Body of pancreas (tissue), 4 donors: ENCODE results near the gene UQCRC2. TPM values are rescaled to one million over a fixed set of nuclear protein-coding genes. Genes with fewer than 3 reads are reported as not detected.
A peak's percentile ranks its signal among the peaks of the same experiment; 100 is the strongest.

Source experiments
- ATAC-seq: fragments of 150-250 bp; one replicate; pipeline ENCODE4 v1.9.1; 2016
- DNase-seq, 4 donors: peaks; one replicate each; pipeline ENCODE4 v3.0.0-alpha.2; 2019
- H3K27ac ChIP-seq, 4 donors: fragments of 200-600 bp; sonication (generic); 1 replicate in 3 of 4; 2 replicates in 1 of 4; pipeline versions ENCODE4 v1.5.1 to v1.6.1; 2016 to 2019; ENCODE audit warnings: mild to moderate bottlenecking in 1 of 4, mixed read lengths in 1 of 4, moderate library complexity in 1 of 4
- H3K27me3 ChIP-seq, 2 donors: fragments of 200-600 bp; sonication (generic); one replicate each; pipeline ENCODE4 v1.6.0; 2016; ENCODE audit warnings: mild to moderate bottlenecking in 1 of 2
- H3K36me3 ChIP-seq, 2 donors: fragments of 200-600 bp; sonication (generic); replicated peaks in 1 of 2; 2 replicates each; pipeline ENCODE4 v1.5.1; 2016; ENCODE audit warnings: low read depth in 2 of 2; ENCODE audit not compliant: insufficient read depth in 1 of 2
- H3K4me1 ChIP-seq: fragments of 200-600 bp; sonication (generic); one replicate; pipeline ENCODE4 v1.6.0; 2016
- H3K4me3 ChIP-seq, 2 donors: fragments of 200-600 bp; sonication (generic); 1 replicate in 1 of 2; 2 replicates in 1 of 2; pipeline ENCODE4 v1.5.1; 2016 to 2019
- H3K9me3 ChIP-seq, 3 donors: fragments of 200-600 bp; sonication (generic); 1 replicate in 2 of 3; 2 replicates in 1 of 3; pipeline ENCODE4 v1.5.1; 2016
- CTCF ChIP-seq, 7 experiments: fragments of 450-650 bp in 4 of 7; fragments of 200-600 bp in 3 of 7; sonication (generic) in 3 of 7; IDR thresholded peaks; one replicate each; pipeline ENCODE4 v1.5.1; 2016 to 2019; ENCODE audit warnings: antibody characterized with exemption in 7 of 7
- POLR2A ChIP-seq, 3 donors: fragments of 450-650 bp; IDR thresholded peaks; one replicate each; pipeline ENCODE4 v1.6.1; 2016; ENCODE audit warnings: antibody characterized with exemption in 3 of 3, mild to moderate bottlenecking in 2 of 3
- WGBS, 2 donors: methylation state at CpG; one replicate each; pipeline ENCODE4 v1.1.5; 2017; 5-methylcytosine and 5-hydroxymethylcytosine counted together
- intact Hi-C: fragments of 100-400 bp; cut with DNase I; formaldehyde crosslinking; loops from one replicate; pipeline ENCODE4 v1.15.1; 2023
- total RNA-seq, 2 donors: library from RNA; depleted of rRNA; stranded (reverse); fragments of >200 nt; gene quantifications; one replicate each; pipeline ENCODE4 v1.1.0, GENCODE V29; 2016

Gene UQCRC2
- total RNA-seq, 2 donors from 2014 or later, result 63.3 to 128 TPM

DNA sequence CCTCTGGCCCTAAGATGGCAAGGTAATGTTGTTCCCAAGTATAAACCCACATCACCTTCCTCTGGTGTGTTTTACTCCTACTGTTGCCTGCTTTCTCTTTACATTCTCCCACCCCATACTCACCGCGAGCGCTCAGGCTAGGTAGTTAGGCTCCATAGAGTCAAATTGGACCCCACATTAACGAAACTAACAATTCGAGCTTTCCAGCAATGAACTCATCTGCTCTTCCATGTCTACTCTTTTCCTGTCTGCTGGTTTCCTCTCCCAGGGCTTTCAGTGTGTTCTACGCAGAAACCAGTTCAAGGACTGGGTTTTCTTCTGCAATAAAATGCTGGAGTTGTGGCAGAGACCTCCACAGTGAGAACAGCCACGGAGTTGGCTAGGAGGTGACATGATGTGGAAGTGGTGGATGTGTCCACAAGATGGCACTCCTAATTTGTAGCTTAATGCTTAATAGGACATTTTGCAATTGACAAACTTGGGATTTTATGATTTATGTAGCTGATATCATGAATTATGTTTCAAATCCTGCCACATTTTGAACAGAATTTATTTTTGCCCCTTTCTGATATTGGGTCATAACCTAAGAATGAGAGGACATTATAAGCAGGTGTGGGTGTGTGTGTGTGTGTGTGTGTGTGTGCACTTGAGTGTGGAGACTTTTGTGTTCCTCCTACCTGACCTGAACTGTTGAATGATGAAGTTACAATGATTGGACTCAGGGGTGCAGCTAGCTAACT, 2.2 kb upstream of the UQCRC2 start:
- intact Hi-C loops, result no loop called here
- Histone ChIP-seq H3K4me1 (peaks cover 40% of the 10 kb centered on the region), H3K36me3 (no peaks in the 10 kb centered on the region), H3K27ac (no peak overlapping the region), H3K4me3 (no peak overlapping the region), H3K9me3 (no peaks in the 10 kb centered on the region), H3K27me3 (no peaks in the 10 kb centered on the region)
- DNase-seq, result peak in 2 of 4 donors; percentile 18 to 19
- ATAC-seq, result no peak
- WGBS, 2 donors, result 71 to 72% methylated on average over 7 of the region's 7 CpGs
- no peak for TF ChIP-seq POLR2A (IDR thresholded peaks at IDR 0.05)
- TF ChIP-seq CTCF (IDR thresholded peaks at IDR 0.05), result peak in 6 of 7 experiments; percentile 9 to 38 (median 30)

GRCh38 chr16:21952040-21952792, 945 bp upstream of the UQCRC2 start:
- TF ChIP-seq CTCF (IDR thresholded peaks at IDR 0.05), result no peak
- no peak for TF ChIP-seq POLR2A (IDR thresholded peaks at IDR 0.05)
- H3K9me3 ChIP-seq, result no peaks in the 10 kb centered on the region
- peak; percentile 36 for ATAC-seq
- intact Hi-C loops, result no loop called here
- peak overlapping the region; percentile 55 to 94 for H3K4me3 ChIP-seq
- H3K36me3 ChIP-seq, result no peaks in the 10 kb centered on the region
- WGBS, 2 donors, result 1 to 2% methylated on average over 21 to 24 of the region's 24 CpGs
- peak overlapping the region; percentile 93 to 100 (median 99) for H3K27ac ChIP-seq
- peak; percentile 60 to 73 (median 70) for DNase-seq
- H3K4me1 ChIP-seq, result peaks cover 40% of the 10 kb centered on the region
- no peaks in the 10 kb centered on the region for H3K27me3 ChIP-seq

GRCh38 chr16:21953541-21953902, 361 bp downstream of the UQCRC2 start:
- TF ChIP-seq POLR2A (IDR thresholded peaks at IDR 0.05) (no peak), CTCF (IDR thresholded peaks at IDR 0.05) (no peak)
- intact Hi-C loops, result no loop called here
- no peak for DNase-seq
- H3K9me3 ChIP-seq, result no peaks in the 10 kb centered on the region
- peaks cover 40% of the 10 kb centered on the region for H3K4me1 ChIP-seq
- peak; percentile 16 for ATAC-seq
- peak overlapping the region; percentile 93 to 100 (median 99) for H3K27ac ChIP-seq
- H3K27me3 ChIP-seq, result no peaks in the 10 kb centered on the region
- 0 to 1% methylated on average over 15 of the region's 15 CpGs for WGBS, 2 donors
- H3K4me3 ChIP-seq, result peak overlapping the region; percentile 55 to 94
- H3K36me3 ChIP-seq, result peaks cover 0 to 9% of the 10 kb centered on the region in 2 donors

DNA sequence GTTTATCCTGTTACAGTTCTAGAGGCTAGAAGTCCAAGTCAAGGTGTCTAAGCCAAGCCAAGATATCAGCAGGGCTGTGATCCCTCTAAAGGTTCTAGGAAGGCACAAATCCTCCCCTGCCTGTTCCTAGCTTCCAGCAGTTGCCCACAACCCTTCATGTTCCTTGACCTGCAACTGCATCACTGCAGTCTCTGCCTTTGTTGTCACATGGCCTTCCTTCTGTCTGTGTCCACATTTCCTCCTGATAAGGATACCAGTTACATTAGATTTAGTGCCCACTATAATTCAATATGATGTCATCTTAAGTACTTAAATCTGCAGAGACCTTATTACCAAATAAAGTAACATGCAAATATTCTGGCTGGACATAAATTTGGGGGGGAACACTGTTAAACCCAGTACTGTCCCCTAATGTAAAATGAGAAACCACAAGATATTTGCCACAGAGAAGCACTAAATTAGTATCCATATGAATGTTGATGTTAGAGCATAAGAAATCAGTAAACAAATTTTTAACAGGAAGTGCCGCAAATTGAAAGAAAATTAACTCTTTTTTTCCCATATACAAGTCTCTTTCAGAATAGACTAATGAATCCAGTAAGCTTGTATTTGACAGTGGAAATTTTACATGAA, 4.7 kb downstream of the UQCRC2 start:
- Histone ChIP-seq H3K36me3 (peaks cover 0 to 36% of the 10 kb centered on the region in 2 donors), H3K4me3 (no peak overlapping the region), H3K9me3 (no peaks in the 10 kb centered on the region), H3K27ac (no peak overlapping the region), H3K27me3 (no peaks in the 10 kb centered on the region), H3K4me1 (peaks cover 15% of the 10 kb centered on the region)
- intact Hi-C loops, result no loop called here
- TF ChIP-seq POLR2A (IDR thresholded peaks at IDR 0.05) (no peak), CTCF (IDR thresholded peaks at IDR 0.05) (no peak)
- DNase-seq, result no peak
- WGBS, 2 donors, result 33 to 41% methylated on average over 1 of the region's 1 CpG
- ATAC-seq, result no peak
